Astrocyte (in vitro differentiated cells and primary cell): Measurements from ENCODE around the gene TNRC18.

ENCODE experiments used
- EZH2 ChIP-seq: IDR thresholded peaks from 2 replicates; pipeline ENCODE4 v1.6.1; 2012; ENCODE audit warnings: mild to moderate bottlenecking, low read length, inconsistent platforms; ENCODE audit not compliant: insufficient read depth
- TF ChIP-seq, protein P1 (sequence below): IDR thresholded peaks from 2 replicates; pipeline ENCODE4 v1.5.1; 2011; ENCODE audit warnings: low read depth, mild to moderate bottlenecking, inconsistent platforms, low read length, moderate library complexity; ENCODE audit not compliant: insufficient read depth

DNA sequence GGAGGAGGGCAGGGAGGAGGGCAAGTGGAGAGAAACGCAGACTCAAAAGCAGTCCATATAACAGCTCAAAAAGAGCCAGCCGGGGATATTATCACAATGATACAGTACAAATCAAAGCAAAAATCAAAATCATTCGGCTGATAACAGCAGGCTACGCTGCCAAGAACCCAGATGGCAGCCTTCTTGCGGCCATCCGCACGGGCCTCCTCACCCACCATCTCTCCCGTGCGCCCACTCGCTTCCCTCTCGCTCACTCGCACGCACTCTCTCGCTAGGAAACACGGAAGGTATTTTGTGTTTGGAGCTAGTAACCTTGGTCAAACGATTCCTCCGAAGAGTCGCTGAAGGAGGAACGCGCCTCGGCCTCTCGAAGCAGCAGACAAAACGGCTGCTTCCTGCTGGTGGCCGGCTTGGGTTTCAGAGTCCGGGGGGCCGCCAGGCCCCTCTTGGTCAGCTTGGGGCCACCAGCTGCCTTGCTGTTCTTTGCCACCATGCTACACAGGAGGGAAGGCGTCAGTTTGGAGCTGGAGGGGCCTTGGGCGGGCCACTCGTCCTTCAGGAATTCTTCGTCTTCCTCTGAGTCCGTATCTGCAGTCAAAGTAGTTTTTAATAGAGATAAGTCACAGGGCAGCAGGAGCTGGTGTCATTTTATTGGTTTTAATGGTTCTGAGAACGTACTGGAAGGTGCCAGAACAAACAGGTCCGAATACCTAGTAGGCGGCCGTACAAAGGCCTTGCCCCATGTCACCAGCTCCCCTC is 71.9 kb downstream of the TNRC18 start:
- TF ChIP-seq, protein P1, sequence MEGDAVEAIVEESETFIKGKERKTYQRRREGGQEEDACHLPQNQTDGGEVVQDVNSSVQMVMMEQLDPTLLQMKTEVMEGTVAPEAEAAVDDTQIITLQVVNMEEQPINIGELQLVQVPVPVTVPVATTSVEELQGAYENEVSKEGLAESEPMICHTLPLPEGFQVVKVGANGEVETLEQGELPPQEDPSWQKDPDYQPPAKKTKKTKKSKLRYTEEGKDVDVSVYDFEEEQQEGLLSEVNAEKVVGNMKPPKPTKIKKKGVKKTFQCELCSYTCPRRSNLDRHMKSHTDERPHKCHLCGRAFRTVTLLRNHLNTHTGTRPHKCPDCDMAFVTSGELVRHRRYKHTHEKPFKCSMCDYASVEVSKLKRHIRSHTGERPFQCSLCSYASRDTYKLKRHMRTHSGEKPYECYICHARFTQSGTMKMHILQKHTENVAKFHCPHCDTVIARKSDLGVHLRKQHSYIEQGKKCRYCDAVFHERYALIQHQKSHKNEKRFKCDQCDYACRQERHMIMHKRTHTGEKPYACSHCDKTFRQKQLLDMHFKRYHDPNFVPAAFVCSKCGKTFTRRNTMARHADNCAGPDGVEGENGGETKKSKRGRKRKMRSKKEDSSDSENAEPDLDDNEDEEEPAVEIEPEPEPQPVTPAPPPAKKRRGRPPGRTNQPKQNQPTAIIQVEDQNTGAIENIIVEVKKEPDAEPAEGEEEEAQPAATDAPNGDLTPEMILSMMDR = no peak
- no peak for TF ChIP-seq EZH2
